GM21529 (cell line): ENCODE data around the gene LRRN3.

Source experiments
- ATAC-seq: cut with Tn5 transposase; IDR thresholded peaks from one replicate; pipeline ENCODE4 v1.9.1; 2021; ENCODE audit not compliant: unreplicated experiment

Gene LRRN3

DNA sequence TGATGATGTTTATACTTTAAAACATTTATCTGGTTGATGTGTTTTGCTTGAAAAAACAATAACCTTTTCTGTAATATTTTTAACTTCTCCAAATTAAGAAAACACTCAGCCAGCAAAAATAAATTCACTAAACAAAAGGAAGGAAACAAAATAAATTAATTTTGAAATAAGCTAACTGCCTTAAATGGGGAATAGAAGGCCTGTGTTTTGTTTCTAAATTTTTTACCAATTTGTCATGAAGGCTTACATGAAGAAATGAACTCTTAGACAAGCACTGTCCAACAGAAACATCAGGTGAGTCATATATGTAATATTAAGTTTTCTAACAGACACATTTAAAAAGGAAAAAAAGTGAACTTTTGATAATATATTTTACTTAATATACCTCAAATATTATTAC, 68.5 kb downstream of the LRRN3 start:
- ATAC-seq, result no peak

DNA sequence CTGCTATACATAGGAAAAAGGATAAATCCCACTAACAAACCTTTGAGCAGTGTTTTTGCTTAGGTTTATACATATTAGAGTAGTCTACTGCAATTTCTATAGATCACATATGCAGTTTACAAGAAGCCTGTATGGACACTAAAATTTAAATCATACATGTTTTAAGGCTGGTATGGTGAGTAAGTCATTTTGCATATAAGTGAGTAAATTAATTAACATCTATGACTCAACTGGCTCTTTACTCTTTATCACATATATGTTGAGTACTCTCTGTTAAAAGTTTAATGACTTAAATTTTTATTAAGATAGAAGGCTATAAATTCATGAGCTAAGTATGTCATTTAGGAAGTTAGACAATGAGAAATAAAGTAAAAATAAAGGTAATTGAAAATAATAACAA, 69.4 kb downstream of the LRRN3 start:
- no peak for ATAC-seq

DNA sequence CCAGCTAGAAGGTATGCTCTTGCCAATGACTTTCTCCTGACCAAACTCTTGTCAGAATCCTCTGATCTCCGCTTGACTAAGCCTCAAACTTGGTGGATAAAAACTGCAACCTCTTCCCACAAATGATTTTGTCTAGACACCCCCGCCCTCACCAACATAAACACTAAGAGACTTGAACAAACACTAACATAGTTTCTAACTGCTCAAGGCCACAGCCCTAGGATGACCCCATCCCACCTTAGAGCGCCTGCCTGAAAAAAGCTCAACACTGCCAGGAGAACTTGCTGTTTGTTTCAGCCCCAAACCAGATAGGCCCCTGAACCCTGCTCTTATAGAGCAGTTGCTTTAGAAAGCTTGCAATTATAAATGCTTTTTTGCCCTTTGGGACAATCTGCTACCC, 71.8 kb downstream of the LRRN3 start:
- ATAC-seq, result no peak

DNA sequence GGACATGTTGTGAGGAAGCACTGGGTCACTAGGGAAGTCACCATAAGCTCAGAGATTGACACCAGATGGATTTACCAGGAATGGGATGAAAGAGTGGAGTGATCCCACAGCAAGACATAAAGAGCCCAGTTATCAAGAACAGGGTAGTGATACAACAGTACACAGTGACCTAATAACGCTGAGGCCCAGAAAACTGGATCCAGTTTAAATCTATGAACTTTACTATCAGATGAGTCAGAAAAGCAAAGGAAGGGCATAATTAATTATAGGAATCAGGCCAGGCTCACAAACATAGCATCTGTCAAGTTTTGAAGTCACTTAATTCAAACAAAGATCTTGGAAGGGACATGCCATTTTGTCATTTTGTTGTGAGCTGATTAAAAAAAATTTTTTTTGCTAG, 73.5 kb downstream of the LRRN3 start:
- ATAC-seq, result no peak

DNA sequence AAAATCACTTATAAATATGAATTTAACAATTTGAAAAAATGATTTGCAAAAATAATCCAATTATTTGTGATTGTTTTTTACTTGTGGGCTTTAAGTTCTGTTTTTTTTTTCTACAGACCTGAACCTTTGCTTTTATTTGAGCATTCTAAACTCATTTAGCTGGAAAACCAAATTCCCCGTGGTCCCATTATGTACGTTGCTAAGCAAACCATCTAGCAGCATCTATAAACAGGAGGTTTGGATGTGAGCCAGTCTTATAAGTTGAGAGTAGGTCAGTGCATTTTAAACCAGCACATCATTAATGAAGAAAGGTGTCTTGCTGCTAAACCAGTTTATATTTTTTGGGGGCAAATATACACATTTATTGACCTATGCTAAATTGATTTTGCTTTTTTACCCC, 77.3 kb downstream of the LRRN3 start:
- no peak for ATAC-seq

DNA sequence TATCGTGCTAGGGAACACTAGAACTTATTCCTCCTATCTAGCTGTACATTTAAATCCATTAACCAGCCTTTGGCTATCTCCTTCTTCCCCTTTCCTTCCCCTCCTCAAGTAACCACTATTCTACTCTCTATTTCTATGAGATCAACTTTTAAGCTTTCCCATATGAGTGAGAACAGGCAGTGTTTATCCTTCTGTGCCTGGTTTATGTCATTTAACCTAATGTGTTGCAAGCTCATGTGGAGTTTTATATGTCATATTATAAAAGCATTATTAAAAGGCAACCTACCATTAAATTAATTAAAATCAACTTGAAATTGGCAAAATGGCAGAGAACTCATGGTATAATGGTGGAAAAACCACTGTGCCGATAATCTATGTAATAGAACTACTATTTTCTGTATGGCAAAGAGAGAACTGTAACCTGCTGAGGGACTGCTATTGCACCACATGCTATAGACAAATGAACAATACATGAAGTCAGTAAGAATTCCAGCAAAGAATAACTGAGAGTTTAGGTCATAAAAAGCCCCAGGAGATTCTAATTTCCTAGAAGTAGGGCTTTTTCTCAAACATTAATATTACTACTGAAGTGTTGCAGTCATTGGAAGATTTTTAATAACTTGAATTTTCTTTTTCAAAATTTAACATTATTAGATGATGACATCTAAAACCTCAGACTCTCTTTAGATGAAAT, 81.8 kb downstream of the LRRN3 start:
- ATAC-seq, result no peak

DNA sequence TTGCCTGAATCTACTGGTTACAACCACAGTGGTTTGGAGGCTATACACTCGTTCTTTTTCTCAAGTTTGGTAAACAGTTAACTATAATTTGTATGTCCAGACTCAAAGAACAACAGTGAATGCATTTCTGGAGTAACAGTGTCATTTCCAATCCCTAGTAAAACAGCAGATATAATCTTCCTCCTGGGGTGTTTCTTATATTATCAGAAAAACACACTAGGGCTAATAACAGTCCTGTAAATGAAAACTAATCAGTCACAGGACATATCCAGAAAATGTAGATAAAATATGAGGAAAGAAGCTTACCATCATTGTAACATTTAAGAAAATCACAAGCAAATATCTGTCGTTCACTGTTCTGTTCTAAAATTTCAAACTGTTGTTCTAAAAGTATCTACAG, 82.6 kb downstream of the LRRN3 start:
- ATAC-seq, result no peak

DNA sequence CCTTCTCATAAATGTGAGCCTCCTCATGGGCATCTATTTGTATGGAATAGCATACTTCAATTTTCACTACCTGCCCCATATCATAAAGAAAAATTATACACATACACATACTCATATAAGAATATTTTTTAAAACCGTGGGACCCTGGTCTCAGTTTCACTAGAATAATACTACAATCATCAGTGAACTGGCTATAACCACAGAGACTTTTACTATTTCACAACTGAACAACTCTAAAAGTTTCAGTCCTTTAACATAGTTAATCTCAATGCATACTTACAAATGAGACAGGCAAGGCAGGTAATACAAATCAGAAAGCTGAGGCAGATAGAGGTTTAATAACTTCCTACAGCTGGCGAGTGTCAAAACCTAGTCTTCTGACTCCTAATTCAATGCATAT, 83.1 kb downstream of the LRRN3 start:
- ATAC-seq, result no peak

DNA sequence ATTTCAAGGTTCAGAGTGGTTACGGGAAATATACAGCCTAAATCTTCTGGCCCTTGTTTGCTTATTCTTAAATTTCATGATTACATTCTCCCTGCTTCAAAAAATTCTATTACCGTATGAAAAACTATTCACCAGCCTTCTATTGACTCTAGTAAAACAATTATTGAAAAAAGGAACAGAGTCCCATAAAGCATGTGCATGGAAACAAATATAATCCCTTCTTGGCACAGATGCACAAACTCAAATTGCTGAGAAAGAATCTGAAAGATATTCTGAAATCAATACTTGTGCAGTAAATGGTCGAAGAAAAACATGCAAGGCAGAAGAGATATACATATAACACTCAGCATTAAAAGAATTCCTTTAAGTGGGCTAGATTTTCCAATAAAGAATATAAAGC, 83.6 kb downstream of the LRRN3 start:
- ATAC-seq, result no peak
